GM21367 (cell line): ENCODE measurements around the gene PHF8.

Experiments used
- ATAC-seq: cut with Tn5 transposase; IDR thresholded peaks from one replicate; pipeline ENCODE4 v1.9.1; 2021; ENCODE audit not compliant: unreplicated experiment

PHF8 gene

DNA sequence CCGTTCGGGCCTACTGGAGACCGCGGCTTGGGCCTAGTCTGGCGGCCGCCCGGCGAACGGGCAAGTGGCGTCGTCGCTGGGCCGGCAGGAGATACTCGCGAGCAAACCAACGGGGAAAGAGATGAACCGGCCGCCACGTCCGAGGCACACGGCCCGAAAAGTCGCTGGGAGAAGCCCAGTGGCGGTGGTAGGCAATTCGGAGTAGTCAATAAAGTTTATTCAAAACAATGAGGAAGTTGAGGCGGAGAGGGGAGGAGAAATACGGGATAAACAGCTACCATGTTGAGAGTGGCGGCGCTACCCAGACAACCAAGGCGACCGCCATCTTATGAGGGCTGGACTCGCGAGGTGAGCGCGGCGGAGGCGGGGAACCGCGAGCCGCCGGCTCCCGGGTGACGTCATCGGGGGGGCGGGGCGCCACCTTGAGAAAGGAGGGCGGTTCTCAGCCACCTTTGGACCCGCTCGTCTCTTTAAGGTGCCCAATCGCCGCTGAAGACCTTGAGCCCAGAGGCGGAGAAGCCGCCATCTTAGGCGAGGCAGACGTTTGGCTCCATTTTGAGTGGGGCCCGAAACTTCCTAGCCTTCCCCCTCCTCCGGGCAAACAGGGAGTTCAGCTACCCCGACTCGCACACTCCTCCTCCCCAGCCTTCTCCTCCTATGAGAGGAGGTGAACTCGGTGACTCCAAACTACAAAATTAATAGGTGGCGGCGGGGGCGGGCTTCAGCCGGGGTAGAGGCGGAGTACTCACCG, at the start of gene PHF8:
Gene PHF8 (minus strand): TSS at position 348 of the 751 bp plus-strand sequence. CDS start 1,745 bp downstream, outside the sequence.
- peak; percentile 80 for ATAC-seq

DNA sequence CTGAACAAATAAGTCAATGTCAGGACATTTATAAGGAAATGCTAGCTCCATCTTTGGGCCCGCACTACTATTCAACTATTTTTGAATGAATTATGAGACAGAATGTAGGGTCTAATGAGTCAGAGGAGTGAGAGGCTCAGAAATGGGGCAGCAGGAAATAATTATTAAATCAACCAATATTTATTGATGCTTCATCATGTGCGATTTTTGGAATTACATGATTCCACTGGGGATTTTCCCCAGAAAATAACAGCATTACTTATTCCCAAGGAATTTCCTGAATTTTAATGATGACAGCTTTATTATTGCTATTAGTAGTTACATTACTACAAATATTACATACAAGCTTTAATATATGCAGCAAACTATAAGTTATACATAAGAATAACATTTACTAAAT, 49.3 kb upstream of the PHF8 start:
- no peak for ATAC-seq

DNA sequence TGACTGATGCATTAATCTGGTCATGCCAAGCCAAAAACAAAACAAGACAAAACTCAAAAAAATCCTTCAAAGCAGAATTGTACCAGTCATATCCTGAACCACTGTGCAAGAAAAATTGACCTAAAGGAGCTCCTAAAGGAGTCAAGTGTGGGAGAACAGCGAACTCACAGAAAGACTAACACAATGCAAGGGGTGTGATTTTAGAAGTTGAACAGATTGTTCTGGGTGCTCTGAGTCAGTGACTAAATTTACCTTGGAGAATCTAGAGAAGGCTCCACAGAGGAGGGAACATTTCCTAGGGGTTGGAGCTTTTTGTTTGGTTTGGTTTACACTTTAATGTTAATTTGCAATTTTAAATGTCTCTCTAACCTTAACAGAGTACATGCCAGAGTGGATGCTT, 48.9 kb upstream of the PHF8 start:
- ATAC-seq, result no peak

DNA sequence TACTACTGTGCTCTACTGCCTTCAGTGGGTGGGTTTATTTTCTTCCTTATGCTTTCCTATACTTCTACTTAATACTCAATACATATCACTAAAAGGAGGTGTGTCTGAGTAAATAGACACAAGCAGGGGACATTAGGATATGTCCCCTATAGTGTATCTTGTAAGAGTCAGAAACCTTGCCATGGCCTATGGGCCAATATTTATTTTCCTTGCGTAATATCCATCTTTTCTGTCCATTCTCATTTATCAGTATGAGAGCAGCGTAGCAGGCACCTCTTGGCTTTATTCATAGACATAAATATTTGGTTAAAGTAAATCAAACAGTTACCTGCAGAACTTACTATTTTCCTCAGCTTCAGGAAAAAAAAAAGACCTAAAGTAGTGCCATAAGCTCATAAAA, 46.6 kb upstream of the PHF8 start:
- no peak for ATAC-seq

DNA sequence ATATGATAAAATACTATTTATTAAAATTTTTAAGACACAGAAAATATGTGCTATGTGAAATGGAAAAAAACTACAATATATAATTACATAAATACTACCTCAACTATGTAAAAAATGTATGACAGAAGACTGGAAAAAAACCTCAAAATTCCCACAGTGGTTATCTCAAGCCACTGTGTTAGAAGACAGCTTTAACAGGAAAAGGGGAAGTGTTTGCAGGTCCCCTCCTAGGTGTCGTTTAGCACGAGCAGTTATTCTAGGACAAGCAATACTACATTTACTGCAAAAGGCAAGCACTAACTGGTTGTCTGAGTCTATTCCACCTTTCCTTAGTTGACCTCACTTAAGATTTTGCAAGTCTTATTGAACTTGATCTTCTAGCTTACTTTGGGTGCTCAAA, 44.9 kb upstream of the PHF8 start:
- no peak for ATAC-seq

DNA sequence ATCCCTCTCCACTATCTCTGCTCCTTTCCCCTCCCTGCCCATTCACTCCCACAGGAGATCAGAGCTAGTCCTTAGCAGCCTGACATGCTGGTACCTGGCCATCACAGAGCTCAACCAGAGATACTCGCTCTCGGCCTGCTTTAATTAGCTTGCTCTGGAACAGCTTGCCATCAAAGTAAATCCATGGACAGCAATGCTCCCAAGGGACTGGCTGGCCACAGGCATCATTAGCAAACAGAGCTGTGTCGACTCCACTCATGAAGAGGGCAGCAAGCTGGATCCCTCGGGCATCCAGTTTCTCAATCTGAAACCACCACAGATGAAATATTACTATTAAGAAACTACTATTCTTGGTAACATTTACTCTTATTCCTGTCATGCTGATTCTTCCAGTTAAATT, 43.4 kb upstream of the PHF8 start:
- ATAC-seq, result no peak

DNA sequence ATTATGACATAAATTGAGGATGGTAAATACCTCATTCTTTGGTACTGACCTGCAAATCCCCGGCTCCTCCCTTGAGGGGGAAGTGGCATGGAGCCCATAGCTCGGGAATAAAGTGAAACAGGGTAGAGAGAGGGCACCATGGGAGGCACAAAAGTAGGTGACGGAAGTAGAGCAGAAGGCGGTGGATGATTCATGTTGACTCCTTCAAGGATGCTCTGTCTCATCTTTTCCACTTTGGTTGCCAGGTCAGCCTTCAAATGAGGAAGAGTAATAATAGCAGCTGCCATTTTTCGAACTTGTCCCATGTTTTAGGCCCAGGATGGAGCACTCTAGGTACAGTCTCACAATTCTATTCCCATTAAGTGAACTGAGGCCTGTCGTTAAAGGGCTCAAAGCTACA, 41.4 kb upstream of the PHF8 start:
- ATAC-seq, result no peak

DNA sequence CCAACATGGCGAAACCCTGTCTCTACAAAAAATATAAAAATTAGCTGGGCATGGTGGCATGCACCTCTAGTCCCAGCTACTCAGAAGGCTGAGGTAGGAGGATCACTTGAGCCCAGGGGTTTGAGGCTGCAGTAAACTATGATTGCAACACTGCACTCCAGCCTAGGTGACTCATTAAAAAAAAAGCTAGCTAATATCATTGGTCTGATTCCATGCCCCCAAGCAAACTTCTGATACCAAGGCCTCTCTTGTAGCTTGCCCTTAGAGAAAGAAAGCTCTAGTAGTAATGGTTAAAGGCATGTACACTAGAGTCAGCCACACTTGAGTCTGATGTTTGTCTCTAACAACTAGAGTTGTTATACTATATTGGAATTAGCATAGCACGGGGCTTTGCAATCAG, 32.6 kb upstream of the PHF8 start:
- no peak for ATAC-seq

DNA sequence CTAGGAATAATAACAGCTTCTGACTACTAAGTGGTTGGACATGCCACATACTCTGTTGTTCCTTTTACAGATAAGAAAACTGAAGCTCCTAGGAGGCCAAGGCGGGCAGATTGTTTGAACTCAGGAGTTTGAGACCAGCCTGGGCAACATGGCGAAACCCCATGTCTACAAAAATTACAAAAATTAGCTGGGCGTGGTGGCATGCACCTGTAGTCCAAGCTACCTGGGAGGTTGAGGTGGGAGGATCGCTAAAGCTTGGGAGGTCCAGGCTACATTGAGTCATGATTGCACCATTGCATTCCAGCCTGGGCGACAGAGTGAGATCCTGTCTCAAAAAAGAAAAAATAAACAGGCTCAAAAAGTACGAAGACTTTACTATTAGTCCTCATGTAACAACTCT, 30.6 kb upstream of the PHF8 start:
- ATAC-seq, result no peak

DNA sequence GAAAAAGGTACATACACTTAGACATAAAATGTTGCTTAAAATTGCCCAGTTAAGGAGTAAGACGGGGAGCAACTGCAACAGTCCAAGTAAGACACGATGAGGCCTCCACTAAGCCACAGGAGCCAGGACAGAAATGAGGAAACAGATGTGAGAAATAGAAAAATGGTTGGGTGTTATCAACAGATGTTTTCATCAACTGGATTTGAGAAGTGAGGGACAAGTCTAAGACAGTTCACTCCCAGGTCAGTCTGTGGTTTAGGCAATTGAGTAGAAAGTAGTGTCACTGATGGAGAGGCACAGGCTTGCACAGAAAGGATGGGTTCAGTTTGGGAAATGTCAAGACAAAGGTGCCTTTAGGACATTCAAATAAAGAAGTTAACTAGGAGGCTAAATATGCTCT, 23.5 kb upstream of the PHF8 start:
- ATAC-seq, result no peak

DNA sequence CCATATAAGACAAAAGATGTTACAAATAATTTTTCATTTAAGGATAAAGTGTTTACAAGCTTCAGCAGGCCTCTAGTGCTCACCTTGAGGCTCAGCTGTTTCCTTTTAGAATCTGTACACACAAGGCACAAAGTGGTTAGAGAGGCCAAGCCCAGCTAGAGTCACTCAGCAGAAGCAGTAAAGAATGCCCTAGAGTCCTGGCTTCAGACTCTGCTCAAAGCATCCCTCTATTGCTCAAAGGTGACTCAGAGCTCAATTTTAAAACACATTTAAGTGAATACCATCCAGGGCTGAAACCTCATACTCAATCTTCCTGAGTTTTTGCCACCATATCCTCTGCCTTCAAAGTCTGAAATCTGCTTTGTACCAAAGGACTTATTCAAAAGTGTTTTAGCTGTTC, 22.6 kb upstream of the PHF8 start:
- ATAC-seq, result no peak

DNA sequence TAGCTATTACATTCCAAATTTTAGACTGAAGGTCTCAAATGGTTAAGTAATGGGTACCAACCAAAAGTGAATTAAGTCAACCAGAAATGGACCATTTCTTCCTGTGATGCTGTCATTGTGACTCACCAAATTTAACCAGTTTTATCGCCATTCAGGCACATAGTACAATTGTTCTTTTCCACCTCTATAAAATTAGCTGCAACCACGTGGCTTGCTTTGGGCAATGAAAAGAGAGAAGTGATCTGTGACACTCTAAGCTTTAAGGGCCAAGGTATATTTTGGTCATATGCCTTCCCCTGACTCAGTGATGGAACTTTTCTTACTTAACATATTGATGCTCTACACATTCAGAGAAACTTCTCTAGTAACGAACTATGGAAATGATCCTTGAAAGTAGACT, 20.3 kb upstream of the PHF8 start:
- ATAC-seq, result no peak

DNA sequence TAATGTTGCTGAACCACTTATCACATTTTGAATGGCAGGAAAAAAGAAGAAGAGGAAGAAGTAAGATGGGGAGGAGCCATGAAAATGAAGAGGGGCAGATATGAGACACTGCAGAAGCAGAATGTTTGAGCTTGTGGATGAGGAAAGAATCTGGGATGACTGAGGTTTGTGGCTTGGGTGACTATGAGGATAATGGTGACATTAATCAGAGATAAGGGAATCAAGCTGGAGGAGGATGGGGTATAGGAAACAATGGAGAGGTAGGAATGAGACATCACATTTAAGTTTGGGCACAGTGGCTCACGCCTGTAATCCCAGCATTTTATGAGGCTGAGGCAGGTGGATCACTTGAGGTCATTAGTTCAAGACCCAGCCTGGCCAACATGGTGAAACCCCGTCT, 19.1 kb upstream of the PHF8 start:
- no peak for ATAC-seq

DNA sequence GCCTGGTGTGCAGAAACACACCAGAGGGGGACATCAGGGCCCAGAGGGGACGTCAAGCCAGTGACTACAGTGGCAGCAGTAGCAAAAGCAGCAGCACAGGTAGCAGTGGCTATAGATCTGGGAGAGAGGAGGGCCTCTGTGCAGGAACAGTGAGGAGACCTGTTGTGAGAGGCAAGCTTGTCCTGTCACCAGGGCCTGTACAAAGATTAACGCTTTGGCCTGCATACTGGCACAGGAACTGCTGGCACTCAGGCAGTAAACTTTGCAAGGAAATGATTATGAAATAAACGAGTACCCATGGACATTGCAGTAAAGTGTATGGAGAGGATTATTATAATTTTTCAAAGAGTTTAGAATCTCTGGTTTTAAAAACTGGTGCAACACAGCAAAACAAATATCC, 5.5 kb upstream of the PHF8 start:
- no peak for ATAC-seq

DNA sequence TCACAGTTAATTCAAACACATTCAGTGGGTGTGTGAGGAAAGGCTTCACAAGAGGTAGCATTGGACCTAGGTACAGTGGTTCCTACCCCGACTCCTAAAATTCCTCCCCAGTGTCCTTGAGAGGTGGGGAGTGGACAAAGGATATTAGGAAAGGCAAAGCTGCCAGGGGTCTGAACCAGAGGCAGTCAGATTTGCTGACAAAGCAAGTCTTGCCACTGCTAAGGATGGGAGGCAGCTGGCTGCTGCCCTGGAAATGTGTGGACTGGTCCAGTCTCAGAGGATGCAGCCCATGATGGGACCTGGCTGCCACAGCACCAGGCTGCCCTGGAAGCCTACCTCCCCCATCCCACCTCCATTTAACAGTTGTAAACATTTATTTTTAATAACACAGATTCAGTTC, 4.1 kb upstream of the PHF8 start:
- no peak for ATAC-seq

DNA sequence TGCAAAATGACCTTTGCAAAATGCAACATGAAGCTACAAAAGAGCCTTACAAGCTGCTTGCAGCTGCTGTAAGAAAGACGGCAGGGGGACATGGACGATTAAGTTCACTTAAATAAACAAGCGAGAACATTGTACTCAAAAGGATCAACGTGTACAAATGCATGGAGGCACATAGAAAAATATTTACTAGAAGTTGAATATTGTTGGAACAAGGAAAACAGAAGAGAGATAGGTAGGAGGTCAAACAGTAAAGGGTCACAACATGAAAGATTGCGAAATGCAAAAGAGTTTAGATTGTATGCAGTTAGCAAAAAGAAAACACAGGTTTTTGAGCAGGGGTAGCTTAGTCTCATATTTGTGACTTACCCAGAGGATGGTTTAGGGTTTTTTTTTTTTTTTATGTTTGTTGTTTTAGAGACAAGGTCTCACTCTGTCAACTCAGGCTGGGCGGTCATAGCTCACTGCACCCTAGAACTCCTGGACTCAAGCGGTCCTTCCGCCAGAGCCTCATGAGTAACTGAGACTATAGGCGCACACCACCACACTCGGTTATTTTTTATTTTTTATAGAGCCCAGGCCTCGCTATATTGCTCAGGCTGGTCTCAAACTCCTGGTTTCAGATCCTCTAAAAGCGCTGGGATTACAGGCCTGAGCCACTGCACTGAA, 1.4 kb upstream of the PHF8 start:
- ATAC-seq, result no peak

DNA sequence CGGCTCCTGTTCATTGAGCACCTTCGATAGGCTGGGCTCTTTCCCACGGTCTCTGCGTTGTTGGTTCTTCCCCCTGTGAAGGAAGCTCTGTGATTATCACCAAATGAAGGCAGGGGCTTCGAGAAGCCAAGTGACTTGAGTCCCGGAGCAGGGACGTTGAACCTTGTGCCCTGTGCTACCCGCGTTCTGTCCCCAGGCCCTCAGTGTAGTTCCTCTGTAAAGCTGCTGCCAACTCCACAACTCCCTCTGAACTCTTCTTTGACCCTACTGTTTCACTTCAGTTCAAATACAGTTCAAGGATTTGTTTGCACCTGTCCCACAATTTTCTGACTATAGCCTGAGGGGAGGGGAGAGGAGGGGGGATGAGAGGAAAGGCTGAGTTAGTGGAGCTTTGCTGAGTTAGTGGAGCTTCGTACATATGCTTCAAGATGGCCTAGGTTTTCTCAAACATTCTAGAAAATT, 635 bp upstream of the PHF8 start:
- ATAC-seq, result no peak

DNA sequence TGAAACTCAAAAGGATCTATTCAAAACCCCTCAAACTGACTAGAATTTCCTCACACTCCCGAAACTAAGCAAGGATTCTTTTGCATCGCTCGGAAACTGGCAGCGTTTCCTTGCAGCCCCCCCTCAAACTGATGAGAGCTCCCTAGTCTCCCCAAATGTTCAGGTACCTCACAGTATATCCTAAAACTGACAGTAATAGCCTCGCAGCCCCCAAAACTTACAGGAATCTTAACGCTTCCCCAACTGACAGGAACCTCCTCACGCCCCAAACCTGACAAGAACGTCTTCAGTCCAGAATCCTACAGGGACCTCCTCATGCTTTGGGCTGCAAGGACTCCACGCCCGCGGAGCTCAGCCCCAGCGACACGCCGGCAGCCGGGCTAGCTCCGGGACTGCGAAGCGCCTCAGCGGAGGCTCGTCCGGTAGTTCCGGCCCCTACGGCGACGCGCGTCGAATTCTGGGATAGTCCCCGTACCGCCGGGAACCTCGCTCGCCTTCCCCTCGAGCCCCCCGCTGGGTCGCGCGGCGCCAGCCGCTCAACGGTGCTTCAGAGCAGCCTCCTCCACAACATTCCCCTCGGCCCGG, 640 bp downstream of the PHF8 start:
- peak; percentile 14 for ATAC-seq

DNA sequence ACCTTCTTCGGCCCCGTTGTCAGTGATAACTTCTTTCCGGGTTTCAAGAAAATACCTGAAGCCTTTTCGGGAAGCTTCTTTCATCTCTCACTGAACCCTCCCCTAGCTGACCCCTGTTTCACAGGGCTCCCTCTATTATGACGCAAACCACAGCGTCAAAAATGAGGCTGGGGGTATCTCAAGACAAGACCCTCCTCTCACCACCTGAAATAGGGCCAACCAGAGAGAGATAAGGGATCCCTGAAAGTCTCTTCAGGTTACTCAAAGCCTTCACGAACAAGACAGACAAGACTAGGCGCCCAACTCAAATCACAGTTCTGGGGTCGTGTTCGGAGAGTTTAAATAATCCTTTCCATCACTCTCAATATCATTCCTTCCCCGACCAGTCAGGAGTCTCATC, 1.2 kb downstream of the PHF8 start:
- ATAC-seq, result no peak

DNA sequence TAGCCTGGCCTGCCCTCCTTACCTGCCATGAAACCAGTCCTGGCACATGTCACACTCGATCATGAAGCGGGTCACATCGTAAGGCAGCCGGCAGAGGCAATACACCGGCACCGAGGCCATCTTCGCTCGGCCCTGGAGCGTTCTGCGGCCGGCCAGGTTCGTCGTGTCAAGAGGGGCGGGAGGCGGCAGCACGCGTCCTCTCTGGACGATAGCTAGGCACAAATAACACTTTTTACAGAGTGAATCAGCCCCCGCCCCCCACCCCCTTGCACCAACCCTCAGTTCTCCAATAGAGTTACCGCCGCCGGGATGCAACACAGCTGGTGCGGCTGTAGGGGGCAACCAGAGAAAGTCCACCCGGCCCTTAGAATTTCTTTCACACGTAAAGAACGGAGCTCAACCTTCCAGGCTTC, 1.7 kb downstream of the PHF8 start:
- no peak for ATAC-seq

DNA sequence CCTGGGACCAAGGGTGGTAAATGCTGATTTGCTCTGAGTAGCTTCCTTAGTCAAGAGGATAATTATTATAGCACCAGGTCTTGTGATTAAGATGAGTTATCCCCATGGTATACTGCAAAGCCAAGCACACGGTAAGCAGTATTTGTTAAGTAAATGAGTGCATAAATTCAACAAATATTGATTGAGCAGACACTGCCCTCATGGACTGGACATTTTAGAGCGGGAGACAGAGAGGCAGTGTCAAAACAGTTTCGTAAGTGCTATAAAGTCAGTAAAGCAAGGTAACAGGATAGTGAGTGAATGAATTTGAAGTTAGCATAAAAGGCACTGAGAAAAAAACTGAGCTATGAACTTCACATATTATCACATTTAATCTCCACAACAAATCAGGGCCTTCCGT, 13.9 kb downstream of the PHF8 start:
- no peak for ATAC-seq

DNA sequence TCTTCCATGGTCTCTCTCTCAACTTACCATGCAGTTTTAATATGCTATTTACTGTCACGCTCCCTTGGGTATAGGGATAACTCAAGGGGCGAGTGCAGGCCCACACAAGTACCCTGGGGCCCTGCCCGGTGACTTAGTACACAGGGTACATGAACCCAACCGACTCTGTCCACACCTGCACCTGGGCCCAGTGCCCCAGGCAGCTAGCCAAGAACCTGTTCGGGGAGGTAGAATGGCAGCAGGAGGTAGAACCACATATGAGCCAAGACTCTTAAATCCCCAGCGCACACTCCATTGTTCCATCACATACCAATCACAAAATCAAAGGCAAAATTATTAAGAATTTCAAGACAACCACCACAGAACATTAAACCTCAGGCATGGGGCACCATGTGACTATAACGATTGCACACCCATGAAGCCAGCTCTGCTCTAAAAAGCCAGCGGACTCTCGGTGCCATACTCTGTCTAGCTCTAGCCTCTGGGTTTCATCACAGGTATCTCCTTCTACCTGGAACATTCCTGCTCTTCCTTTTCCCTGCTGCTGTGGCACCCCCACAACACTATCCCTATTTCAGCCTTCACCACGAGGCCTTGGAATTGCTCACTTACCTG, 14.6 kb downstream of the PHF8 start:
- no peak for ATAC-seq
